ENCODE data around the gene DLG2. TPM values are rescaled to one million over a fixed set of nuclear protein-coding genes. Genes with fewer than 3 reads are reported as not detected.

Gene DLG2
- total RNA-seq, 4 donors from 2014 or later: 2.9 to 30.2 (median 22.6) TPM

DNA sequence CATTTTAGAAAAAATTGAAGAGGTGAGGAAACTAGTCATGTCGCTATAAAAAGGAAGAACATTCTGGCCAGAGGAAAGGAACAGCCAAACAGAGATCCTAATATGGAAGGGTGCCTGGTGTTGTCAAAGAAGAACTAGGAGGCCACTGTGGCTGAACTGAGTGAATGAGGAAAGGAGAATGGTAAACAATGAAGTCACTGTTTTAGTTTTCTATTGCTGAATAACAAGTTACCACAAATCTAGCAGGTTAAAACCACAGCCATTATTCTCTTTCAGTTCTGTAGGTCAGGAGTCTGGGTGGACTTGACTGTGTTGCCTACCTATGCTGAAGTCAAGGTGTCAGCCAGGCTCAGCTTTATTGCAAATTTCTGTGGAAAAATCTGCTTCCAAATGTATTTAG, 1791.7 kb downstream of the DLG2 start:
- no peak overlapping the region for H3K27ac ChIP-seq
- H3K4me3 ChIP-seq: no peak overlapping the region
- TF ChIP-seq, protein P1, sequence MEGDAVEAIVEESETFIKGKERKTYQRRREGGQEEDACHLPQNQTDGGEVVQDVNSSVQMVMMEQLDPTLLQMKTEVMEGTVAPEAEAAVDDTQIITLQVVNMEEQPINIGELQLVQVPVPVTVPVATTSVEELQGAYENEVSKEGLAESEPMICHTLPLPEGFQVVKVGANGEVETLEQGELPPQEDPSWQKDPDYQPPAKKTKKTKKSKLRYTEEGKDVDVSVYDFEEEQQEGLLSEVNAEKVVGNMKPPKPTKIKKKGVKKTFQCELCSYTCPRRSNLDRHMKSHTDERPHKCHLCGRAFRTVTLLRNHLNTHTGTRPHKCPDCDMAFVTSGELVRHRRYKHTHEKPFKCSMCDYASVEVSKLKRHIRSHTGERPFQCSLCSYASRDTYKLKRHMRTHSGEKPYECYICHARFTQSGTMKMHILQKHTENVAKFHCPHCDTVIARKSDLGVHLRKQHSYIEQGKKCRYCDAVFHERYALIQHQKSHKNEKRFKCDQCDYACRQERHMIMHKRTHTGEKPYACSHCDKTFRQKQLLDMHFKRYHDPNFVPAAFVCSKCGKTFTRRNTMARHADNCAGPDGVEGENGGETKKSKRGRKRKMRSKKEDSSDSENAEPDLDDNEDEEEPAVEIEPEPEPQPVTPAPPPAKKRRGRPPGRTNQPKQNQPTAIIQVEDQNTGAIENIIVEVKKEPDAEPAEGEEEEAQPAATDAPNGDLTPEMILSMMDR (IDR thresholded peaks at IDR 0.05): no peak
- no peak for TF ChIP-seq POLR2A (IDR thresholded peaks at IDR 0.05)
- no peaks in the 10 kb centered on the region for H3K4me1 ChIP-seq
- intact Hi-C loops (cut with DNase I; ENCODE audit: low total_unique reads): no loop called here
- DNase-seq: no peak
- no peaks in the 10 kb centered on the region for H3K27me3 ChIP-seq
- no peaks in the 10 kb centered on the region for H3K36me3 ChIP-seq
- no peaks in the 10 kb centered on the region for H3K9me3 ChIP-seq

DNA sequence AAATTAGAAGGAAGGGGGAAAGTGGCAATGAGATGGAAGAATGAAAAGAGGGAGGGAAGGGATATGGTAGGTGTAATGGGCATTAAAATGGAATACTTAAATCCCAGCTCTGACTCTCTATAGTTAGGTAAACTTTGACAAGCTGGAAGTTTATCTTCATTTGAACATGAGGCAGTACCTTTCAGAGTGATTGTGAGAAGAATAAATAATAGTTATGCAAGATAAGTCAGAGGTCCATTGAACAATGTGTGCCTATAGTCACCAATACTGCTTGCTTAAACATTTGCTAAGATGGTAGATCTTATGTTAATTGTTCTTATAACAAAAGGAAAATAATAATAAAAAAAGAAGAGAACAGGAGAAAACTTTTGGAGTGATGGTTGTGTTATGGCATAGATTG, 1795.2 kb downstream of the DLG2 start:
- DNase-seq: no peak
- H3K4me3 ChIP-seq: no peak overlapping the region
- no peak for TF ChIP-seq POLR2A (IDR thresholded peaks at IDR 0.05)
- TF ChIP-seq, protein P1 (IDR thresholded peaks at IDR 0.05): no peak
- no peaks in the 10 kb centered on the region for H3K27me3 ChIP-seq
- no peaks in the 10 kb centered on the region for H3K9me3 ChIP-seq
- intact Hi-C loops (cut with DNase I; ENCODE audit: low total_unique reads): no loop called here
- no peaks in the 10 kb centered on the region for H3K4me1 ChIP-seq
- no peaks in the 10 kb centered on the region for H3K36me3 ChIP-seq
- H3K27ac ChIP-seq: no peak overlapping the region

DNA sequence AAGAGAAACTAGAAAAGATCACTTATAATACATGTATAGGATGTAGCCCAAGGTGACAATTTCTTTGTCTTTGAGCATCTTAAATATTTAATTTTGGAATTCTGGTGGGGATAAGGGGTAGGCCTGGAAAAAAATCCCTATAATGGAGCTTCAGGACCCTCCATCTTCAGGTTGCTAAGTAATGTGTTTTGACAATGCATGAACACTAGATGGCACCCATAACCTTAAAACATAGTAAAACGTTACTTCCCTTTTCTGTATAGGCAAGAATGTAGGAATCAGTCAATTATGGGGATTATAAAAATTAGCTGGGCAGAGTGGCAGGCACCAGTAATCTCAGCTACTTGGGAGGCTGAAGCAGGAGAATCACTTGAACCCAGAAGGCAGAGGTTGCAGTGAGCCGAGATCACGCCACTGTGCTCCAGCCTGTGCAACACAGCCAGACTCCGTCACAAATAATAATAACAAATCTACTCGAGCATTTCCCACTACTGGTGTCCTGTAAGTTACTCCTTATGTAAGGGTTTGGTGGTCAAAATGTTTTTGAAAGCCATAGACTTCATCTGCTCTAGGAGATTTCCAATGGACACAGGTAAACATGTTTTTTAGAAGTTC, 1799.1 kb downstream of the DLG2 start:
- peak overlapping the region in 1 of 2 donors; percentile 33 for H3K4me3 ChIP-seq
- intact Hi-C loops (cut with DNase I; ENCODE audit: low total_unique reads): no loop called here

DNA sequence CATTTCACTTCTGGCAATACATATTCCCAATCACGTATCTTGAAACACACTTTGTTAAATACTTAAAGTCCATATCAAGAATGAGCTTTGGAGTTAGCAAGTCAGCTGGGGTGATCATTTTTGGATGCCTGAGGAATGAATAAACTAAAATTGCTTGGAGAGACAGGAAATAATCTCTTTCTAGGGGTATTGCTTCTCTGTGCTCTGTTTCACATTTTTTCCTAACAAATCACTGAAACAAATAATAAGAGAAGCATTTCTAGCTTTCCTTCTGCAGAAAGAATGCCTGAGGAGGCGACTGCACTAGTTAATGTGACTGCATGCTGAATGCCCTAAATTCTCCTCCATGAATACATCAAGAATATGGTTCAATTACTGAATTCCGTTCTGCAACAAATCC, 1799.6 kb downstream of the DLG2 start:
- no peak for DNase-seq
- Histone ChIP-seq H3K4me3 (no peak overlapping the region), H3K27me3 (no peaks in the 10 kb centered on the region), H3K27ac (no peak overlapping the region), H3K4me1 (no peaks in the 10 kb centered on the region), H3K9me3 (no peaks in the 10 kb centered on the region), H3K36me3 (no peaks in the 10 kb centered on the region)
- no peak for TF ChIP-seq POLR2A (IDR thresholded peaks at IDR 0.05)
- TF ChIP-seq, protein P1 (IDR thresholded peaks at IDR 0.05): no peak
- intact Hi-C loops (cut with DNase I; ENCODE audit: low total_unique reads): no loop called here

More for the DNA sequence above, 1799.1 kb downstream of the DLG2 start:
- Histone ChIP-seq H3K9me3 (no peaks in the 10 kb centered on the region), H3K27me3 (no peaks in the 10 kb centered on the region), H3K27ac (no peak overlapping the region), H3K4me1 (no peaks in the 10 kb centered on the region), H3K36me3 (no peaks in the 10 kb centered on the region)
- DNase-seq: no peak
- TF ChIP-seq, protein P1 (IDR thresholded peaks at IDR 0.05): peak; percentile 13 to 28 (median 22)
- no peak for TF ChIP-seq POLR2A (IDR thresholded peaks at IDR 0.05)

DNA sequence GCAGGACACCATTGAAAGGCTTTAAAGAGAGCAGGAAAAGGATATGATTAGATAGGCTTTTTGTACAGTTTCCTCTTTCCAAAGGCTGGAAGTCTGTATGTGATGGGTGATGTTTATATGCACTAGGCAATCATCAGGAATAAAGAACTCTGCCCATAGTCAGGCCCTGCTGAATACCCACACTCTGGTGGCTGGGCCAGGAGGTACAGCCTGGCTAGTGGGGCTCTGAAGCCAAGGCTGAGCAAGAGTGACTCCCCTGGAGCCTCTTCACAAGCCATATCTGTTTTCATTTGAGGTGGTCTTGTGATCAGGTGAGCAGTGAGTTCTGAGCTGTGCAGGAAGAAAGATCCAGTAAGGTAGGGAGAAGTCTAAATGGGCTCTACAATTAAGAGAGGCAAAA, 1801.1 kb downstream of the DLG2 start:
- Histone ChIP-seq H3K27ac (no peak overlapping the region), H3K36me3 (no peaks in the 10 kb centered on the region), H3K9me3 (no peaks in the 10 kb centered on the region), H3K27me3 (no peaks in the 10 kb centered on the region), H3K4me3 (no peak overlapping the region), H3K4me1 (no peaks in the 10 kb centered on the region)
- no peak for DNase-seq
- intact Hi-C loops (cut with DNase I; ENCODE audit: low total_unique reads): no loop called here
- TF ChIP-seq, protein P1 (IDR thresholded peaks at IDR 0.05): no peak
- TF ChIP-seq POLR2A (IDR thresholded peaks at IDR 0.05): no peak

Data from uterus (tissue), 4 donors.